Measurements from ENCODE around the gene FAM3D. TPM values are rescaled to one million over a fixed set of nuclear protein-coding genes. Genes with fewer than 3 reads are reported as not detected.

The FAM3D gene
- polyA plus RNA-seq, 2 of the 4 experiments (the other 2 are of a cell fraction) = not detected

DNA sequence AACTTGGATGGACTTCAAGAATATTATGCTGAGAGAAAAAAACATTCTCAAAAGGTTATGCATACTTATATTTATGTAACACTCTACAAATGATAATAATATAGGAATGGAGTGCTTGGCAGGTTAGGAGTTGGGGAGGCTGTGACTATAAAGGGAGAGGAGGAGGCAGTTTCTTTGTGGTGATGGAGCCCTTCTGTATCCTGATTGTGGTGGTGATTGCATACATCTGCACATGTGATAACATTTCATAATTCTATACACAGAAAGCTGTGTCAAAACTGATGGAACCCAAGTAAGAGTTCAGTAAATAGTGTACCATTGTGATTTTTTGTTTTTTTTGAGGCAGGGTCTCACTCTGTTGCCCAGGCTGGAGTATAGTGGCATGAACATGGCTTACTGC is 31.7 kb upstream of the FAM3D start:
- no peak overlapping the region for H3K27ac ChIP-seq
- no peak overlapping the region for H3K4me2 ChIP-seq
- H3K4me1 ChIP-seq = no peaks in the 10 kb centered on the region
- POLR2A ChIA-PET = no interaction called here
- H3K4me3 ChIP-seq = no peak overlapping the region
- FAIRE-seq = no peak
- ATAC-seq = no peak
- DNase-seq (ENCODE audit: low read depth in 1 of 2, low spot score in 1 of 2) = no peak
- no peak for TF ChIP-seq NFE2L2 (conservative IDR thresholded peaks at IDR 0.05; ENCODE audit: low read length)
- TF ChIP-seq FOXS1 (CRISPR knock-in tag; IDR thresholded peaks at IDR 0.05) = no peak
- TF ChIP-seq POLR2AphosphoS2 (conservative IDR thresholded peaks at IDR 0.05; ENCODE audit: low read length) = no peak
- TF ChIP-seq, protein P1, sequence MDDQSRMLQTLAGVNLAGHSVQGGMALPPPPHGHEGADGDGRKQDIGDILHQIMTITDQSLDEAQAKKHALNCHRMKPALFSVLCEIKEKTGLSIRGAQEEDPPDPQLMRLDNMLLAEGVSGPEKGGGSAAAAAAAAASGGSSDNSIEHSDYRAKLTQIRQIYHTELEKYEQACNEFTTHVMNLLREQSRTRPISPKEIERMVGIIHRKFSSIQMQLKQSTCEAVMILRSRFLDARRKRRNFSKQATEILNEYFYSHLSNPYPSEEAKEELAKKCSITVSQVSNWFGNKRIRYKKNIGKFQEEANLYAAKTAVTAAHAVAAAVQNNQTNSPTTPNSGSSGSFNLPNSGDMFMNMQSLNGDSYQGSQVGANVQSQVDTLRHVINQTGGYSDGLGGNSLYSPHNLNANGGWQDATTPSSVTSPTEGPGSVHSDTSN (IDR thresholded peaks at IDR 0.05) = no peak
- TF ChIP-seq ESRRA (IDR thresholded peaks at IDR 0.05; ENCODE audit: borderline replicate concordance, low read length) = no peak
- no peak for TF ChIP-seq EHMT2 (IDR thresholded peaks at IDR 0.05; ENCODE audit: low read depth)
- no peak for TF ChIP-seq EHF (CRISPR knock-in tag; IDR thresholded peaks at IDR 0.05)
- no peak for TF ChIP-seq HOXB13 (CRISPR knock-in tag; IDR thresholded peaks at IDR 0.05; ENCODE audit: low read depth)
- no peak for TF ChIP-seq PHF8 (IDR thresholded peaks at IDR 0.05; ENCODE audit: borderline replicate concordance, low read depth)
- TF ChIP-seq, protein P2, sequence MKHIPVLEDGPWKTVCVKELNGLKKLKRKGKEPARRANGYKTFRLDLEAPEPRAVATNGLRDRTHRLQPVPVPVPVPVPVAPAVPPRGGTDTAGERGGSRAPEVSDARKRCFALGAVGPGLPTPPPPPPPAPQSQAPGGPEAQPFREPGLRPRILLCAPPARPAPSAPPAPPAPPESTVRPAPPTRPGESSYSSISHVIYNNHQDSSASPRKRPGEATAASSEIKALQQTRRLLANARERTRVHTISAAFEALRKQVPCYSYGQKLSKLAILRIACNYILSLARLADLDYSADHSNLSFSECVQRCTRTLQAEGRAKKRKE (CRISPR knock-in tag; IDR thresholded peaks at IDR 0.05; ENCODE audit: low read depth) = no peak
- no peak for TF ChIP-seq MAZ (IDR thresholded peaks at IDR 0.05; ENCODE audit: borderline replicate concordance, low read depth, low read length)
- TF ChIP-seq, protein P3, sequence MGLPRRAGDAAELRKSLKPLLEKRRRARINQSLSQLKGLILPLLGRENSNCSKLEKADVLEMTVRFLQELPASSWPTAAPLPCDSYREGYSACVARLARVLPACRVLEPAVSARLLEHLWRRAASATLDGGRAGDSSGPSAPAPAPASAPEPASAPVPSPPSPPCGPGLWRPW (IDR thresholded peaks at IDR 0.05) = no peak
- TF ChIP-seq, protein P4, sequence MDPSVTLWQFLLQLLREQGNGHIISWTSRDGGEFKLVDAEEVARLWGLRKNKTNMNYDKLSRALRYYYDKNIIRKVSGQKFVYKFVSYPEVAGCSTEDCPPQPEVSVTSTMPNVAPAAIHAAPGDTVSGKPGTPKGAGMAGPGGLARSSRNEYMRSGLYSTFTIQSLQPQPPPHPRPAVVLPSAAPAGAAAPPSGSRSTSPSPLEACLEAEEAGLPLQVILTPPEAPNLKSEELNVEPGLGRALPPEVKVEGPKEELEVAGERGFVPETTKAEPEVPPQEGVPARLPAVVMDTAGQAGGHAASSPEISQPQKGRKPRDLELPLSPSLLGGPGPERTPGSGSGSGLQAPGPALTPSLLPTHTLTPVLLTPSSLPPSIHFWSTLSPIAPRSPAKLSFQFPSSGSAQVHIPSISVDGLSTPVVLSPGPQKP (IDR thresholded peaks at IDR 0.05; ENCODE audit: low read depth, low read length) = no peak
- no peak for TF ChIP-seq CHD2 (IDR thresholded peaks at IDR 0.05; ENCODE audit: low read length, partially characterized antibody)
- TF ChIP-seq CEBPB (IDR thresholded peaks at IDR 0.05) = no peak
- TF ChIP-seq, protein P5, sequence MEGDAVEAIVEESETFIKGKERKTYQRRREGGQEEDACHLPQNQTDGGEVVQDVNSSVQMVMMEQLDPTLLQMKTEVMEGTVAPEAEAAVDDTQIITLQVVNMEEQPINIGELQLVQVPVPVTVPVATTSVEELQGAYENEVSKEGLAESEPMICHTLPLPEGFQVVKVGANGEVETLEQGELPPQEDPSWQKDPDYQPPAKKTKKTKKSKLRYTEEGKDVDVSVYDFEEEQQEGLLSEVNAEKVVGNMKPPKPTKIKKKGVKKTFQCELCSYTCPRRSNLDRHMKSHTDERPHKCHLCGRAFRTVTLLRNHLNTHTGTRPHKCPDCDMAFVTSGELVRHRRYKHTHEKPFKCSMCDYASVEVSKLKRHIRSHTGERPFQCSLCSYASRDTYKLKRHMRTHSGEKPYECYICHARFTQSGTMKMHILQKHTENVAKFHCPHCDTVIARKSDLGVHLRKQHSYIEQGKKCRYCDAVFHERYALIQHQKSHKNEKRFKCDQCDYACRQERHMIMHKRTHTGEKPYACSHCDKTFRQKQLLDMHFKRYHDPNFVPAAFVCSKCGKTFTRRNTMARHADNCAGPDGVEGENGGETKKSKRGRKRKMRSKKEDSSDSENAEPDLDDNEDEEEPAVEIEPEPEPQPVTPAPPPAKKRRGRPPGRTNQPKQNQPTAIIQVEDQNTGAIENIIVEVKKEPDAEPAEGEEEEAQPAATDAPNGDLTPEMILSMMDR (IDR thresholded peaks at IDR 0.05) = no peak
- TF ChIP-seq ZSCAN20 (CRISPR knock-in tag; IDR thresholded peaks at IDR 0.05) = no peak
- CTCF ChIA-PET = no interaction called here
- no peaks in the 10 kb centered on the region for H3K9me3 ChIP-seq

DNA sequence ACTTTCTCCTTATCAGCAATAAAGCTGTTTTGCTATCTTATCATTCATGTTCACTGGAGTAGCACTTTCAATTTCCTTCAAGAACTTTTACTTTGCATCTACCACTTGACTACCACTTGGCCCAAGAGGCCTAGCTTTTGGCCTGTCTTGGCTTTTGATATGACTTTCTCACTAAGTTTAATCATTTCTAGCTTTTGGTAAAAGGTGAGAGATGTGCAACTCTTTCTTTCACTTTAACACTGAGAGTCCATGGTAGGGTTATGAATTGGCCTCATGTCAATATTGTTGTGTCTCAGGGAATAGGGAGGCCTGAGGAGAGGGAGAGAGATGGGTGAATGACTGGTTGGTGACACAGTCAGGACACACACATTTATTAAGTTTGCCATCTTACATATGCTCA is 31.0 kb upstream of the FAM3D start:
- Histone ChIP-seq H3K4me1 (no peaks in the 10 kb centered on the region), H3K4me3 (no peak overlapping the region), H3K4me2 (no peak overlapping the region), H3K27ac (no peak overlapping the region), H3K9me3 (no peaks in the 10 kb centered on the region)
- FAIRE-seq = no peak
- DNase-seq (ENCODE audit: low read depth in 1 of 2, low spot score in 1 of 2) = no peak
- no peak for ATAC-seq
- ChIA-PET POLR2A (no interaction called here), CTCF (no interaction called here)
- TF ChIP-seq RFX5 (IDR thresholded peaks at IDR 0.05) (no peak), FOSL2 (IDR thresholded peaks at IDR 0.05) (no peak), FOSL2 (CRISPR knock-in tag; IDR thresholded peaks at IDR 0.05) (no peak), HOXB13 (CRISPR knock-in tag; IDR thresholded peaks at IDR 0.05; ENCODE audit: low read depth) (no peak), POLR2AphosphoS2 (conservative IDR thresholded peaks at IDR 0.05; ENCODE audit: low read length) (no peak)
- TF ChIP-seq, protein P4 (IDR thresholded peaks at IDR 0.05; ENCODE audit: low read depth, low read length) = no peak
- TF ChIP-seq, protein P6, sequence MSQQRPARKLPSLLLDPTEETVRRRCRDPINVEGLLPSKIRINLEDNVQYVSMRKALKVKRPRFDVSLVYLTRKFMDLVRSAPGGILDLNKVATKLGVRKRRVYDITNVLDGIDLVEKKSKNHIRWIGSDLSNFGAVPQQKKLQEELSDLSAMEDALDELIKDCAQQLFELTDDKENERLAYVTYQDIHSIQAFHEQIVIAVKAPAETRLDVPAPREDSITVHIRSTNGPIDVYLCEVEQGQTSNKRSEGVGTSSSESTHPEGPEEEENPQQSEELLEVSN (IDR thresholded peaks at IDR 0.05; ENCODE audit: borderline replicate concordance, low read depth) = no peak
- TF ChIP-seq, protein P7, sequence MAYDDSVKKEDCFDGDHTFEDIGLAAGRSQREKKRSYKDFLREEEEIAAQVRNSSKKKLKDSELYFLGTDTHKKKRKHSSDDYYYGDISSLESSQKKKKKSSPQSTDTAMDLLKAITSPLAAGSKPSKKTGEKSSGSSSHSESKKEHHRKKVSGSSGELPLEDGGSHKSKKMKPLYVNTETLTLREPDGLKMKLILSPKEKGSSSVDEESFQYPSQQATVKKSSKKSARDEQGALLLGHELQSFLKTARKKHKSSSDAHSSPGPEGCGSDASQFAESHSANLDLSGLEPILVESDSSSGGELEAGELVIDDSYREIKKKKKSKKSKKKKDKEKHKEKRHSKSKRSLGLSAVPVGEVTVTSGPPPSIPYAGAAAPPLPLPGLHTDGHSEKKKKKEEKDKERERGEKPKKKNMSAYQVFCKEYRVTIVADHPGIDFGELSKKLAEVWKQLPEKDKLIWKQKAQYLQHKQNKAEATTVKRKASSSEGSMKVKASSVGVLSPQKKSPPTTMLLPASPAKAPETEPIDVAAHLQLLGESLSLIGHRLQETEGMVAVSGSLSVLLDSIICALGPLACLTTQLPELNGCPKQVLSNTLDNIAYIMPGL (CRISPR knock-in tag; IDR thresholded peaks at IDR 0.05; ENCODE audit: borderline replicate concordance) = no peak
- TF ChIP-seq, protein P3 (IDR thresholded peaks at IDR 0.05) = no peak
- TF ChIP-seq, protein P5 (IDR thresholded peaks at IDR 0.05) = no peak
- TF ChIP-seq, protein P8, sequence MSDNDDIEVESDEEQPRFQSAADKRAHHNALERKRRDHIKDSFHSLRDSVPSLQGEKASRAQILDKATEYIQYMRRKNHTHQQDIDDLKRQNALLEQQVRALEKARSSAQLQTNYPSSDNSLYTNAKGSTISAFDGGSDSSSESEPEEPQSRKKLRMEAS (IDR thresholded peaks at IDR 0.05) = no peak

All from A549 (cell line).